DND-41 (cell line): Measurements from ENCODE around the gene OCA2.

Experiments used
- ATAC-seq: fragments of 200-7000 bp; cut with Tn5 transposase; 3 replicates; pipeline ENCODE4 v1.9.1; 2021; ENCODE audit warnings: low read depth; ENCODE audit not compliant: insufficient read depth
- DNase-seq: peaks from one replicate; pipeline ENCODE4 v3.0.0-alpha.2; 2020
- H2AFZ ChIP-seq: 2 replicates; pipeline ENCODE4 v1.6.0; 2012; ENCODE audit warnings: low read depth, low read length
- H3K27ac ChIP-seq: 2 replicates; pipeline ENCODE4 v1.5.1; 2012; ENCODE audit warnings: low read length, inconsistent platforms
- H3K27me3 ChIP-seq: fragments of 200-600 bp; sonication (generic); 2 replicates; pipeline ENCODE4 v1.6.0; 2012; ENCODE audit warnings: low read length, mild to moderate bottlenecking, inconsistent platforms; ENCODE audit not compliant: insufficient read depth, poor library complexity
- H3K36me3 ChIP-seq: 2 replicates; pipeline ENCODE4 v1.5.1; 2012; ENCODE audit warnings: low read length, inconsistent platforms; ENCODE audit not compliant: insufficient read depth
- H3K4me1 ChIP-seq: 2 replicates; pipeline ENCODE4 v1.5.1; 2012; ENCODE audit warnings: mild to moderate bottlenecking, low read length; ENCODE audit not compliant: insufficient read depth
- H3K4me2 ChIP-seq: 2 replicates; pipeline ENCODE4 v1.6.0; 2012; ENCODE audit warnings: mild to moderate bottlenecking, moderate library complexity, low read length, inconsistent platforms; ENCODE audit not compliant: insufficient read depth
- H3K4me3 ChIP-seq, 2 experiments: fragments of 200-600 bp in 1 of 2; shearing (Covaris generic) in 1 of 2; 2 replicates each; pipeline ENCODE4 v1.5.1; 2012 to 2016; ENCODE audit warnings: inconsistent platforms in 2 of 2, low read length in 2 of 2, mild to moderate bottlenecking in 2 of 2, low read depth in 1 of 2, moderate library complexity in 1 of 2
- H3K79me2 ChIP-seq: 2 replicates; pipeline ENCODE4 v1.6.0; 2012; ENCODE audit warnings: low read length, inconsistent platforms; ENCODE audit not compliant: insufficient read depth
- H3K9ac ChIP-seq: 2 replicates; pipeline ENCODE4 v1.6.0; 2012; ENCODE audit warnings: low read depth, mild to moderate bottlenecking, inconsistent platforms, low read length, moderate library complexity
- H3K9me3 ChIP-seq: 2 replicates; pipeline ENCODE4 v1.5.1; 2012; ENCODE audit warnings: low read length, moderate library complexity, mild to moderate bottlenecking, inconsistent platforms; ENCODE audit not compliant: insufficient read depth, severe bottlenecking
- H4K20me1 ChIP-seq: 2 replicates; pipeline ENCODE4 v1.6.0; 2012; ENCODE audit warnings: low read length; ENCODE audit not compliant: insufficient read depth
- CTCF ChIP-seq: IDR thresholded peaks from 2 replicates; pipeline ENCODE4 v1.5.1; 2012; ENCODE audit warnings: borderline replicate concordance, low read length, moderate library complexity, mild to moderate bottlenecking; ENCODE audit not compliant: poor library complexity, severe bottlenecking; ENCODE audit errors: extremely low read depth
- EZH2 ChIP-seq: IDR thresholded peaks from 3 replicates; pipeline ENCODE4 v1.6.1; 2012; ENCODE audit warnings: borderline replicate concordance, low read depth, mild to moderate bottlenecking, moderate library complexity, low read length, inconsistent platforms; ENCODE audit not compliant: severe bottlenecking

Gene OCA2

GRCh38 chr15:28097656-28098359, 1.3 kb downstream of the OCA2 start:
- no peak overlapping the region for H3K4me2 ChIP-seq
- DNase-seq, result no peak
- ATAC-seq, result no peak
- no peaks in the 10 kb centered on the region for H3K36me3 ChIP-seq
- H3K27me3 ChIP-seq, result no peaks in the 10 kb centered on the region
- H3K79me2 ChIP-seq, result no peaks in the 10 kb centered on the region
- no peak overlapping the region for H3K4me3 ChIP-seq
- H3K9me3 ChIP-seq, result no peaks in the 10 kb centered on the region
- H2AFZ ChIP-seq, result no peak overlapping the region
- no peaks in the 10 kb centered on the region for H4K20me1 ChIP-seq
- H3K4me1 ChIP-seq, result no peaks in the 10 kb centered on the region
- TF ChIP-seq EZH2 (no peak), CTCF (no peak)
- no peak overlapping the region for H3K27ac ChIP-seq
- H3K9ac ChIP-seq, result no peak overlapping the region

- H3K9ac ChIP-seq, result no peak overlapping the region
- H3K4me1 ChIP-seq, result no peaks in the 10 kb centered on the region
- H4K20me1 ChIP-seq, result no peaks in the 10 kb centered on the region
- H3K79me2 ChIP-seq, result no peaks in the 10 kb centered on the region
- TF ChIP-seq EZH2 (no peak), CTCF (no peak)
- no peak overlapping the region for H3K27ac ChIP-seq
- H3K9me3 ChIP-seq, result no peaks in the 10 kb centered on the region
- no peak for DNase-seq
- H2AFZ ChIP-seq, result no peak overlapping the region
- no peak overlapping the region for H3K4me3 ChIP-seq
- no peaks in the 10 kb centered on the region for H3K27me3 ChIP-seq
- ATAC-seq, result no peak
- no peak overlapping the region for H3K4me2 ChIP-seq
- no peaks in the 10 kb centered on the region for H3K36me3 ChIP-seq
Observed at GRCh38 chr15:28096670-28097431, 2.3 kb downstream of the OCA2 start.

GRCh38 chr15:28096411-28096669, 2.8 kb downstream of the OCA2 start:
- no peak overlapping the region for H3K27ac ChIP-seq
- no peak overlapping the region for H2AFZ ChIP-seq
- ATAC-seq (no peak), DNase-seq (no peak)
- no peak for TF ChIP-seq CTCF
- no peaks in the 10 kb centered on the region for H3K27me3 ChIP-seq
- H3K36me3 ChIP-seq, result no peaks in the 10 kb centered on the region
- H4K20me1 ChIP-seq, result no peaks in the 10 kb centered on the region
- no peak overlapping the region for H3K4me3 ChIP-seq
- H3K9ac ChIP-seq, result no peak overlapping the region
- no peaks in the 10 kb centered on the region for H3K4me1 ChIP-seq
- H3K9me3 ChIP-seq, result no peaks in the 10 kb centered on the region
- H3K4me2 ChIP-seq, result no peak overlapping the region
- no peaks in the 10 kb centered on the region for H3K79me2 ChIP-seq
